ENCODE data around the gene DZIP1. TPM values are rescaled to one million over a fixed set of nuclear protein-coding genes. Genes with fewer than 3 reads are reported as not detected.

The DZIP1 gene
- total RNA-seq, 1 experiment from 2014 or later = 31.0 TPM

DNA sequence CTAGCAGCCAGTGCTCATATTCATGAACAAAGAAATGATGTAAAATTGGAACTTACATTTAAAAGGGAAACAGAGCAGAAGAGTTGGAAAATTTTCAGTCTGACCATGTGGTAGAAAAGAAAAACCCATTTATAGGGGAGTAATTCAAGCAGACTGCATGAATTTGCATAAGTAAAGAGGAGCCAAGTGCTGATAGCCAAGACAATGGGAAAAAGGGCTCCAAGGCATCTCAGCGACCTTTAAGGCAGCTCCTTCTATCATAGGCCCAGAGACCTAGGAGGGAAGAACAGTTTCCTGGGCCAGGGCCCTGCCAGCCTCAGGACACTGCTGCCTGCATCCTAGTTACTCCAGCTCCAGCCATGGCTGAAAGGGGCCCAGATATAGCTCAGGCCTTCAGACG lies 39.9 kb upstream of the DZIP1 start:
- Mint-ChIP-seq H3K27ac (peak overlapping the region; percentile 62), H3K9me3 (peaks cover 30% of the 10 kb centered on the region), H3K36me3 (peaks cover 17% of the 10 kb centered on the region), H3K27me3 (ENCODE audit: low read depth) (no peaks in the 10 kb centered on the region), H3K4me1 (peaks cover 31% of the 10 kb centered on the region), H3K4me3 (no peak overlapping the region)
- TF ChIP-seq, protein P1, sequence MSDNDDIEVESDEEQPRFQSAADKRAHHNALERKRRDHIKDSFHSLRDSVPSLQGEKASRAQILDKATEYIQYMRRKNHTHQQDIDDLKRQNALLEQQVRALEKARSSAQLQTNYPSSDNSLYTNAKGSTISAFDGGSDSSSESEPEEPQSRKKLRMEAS (CRISPR knock-in tag; IDR thresholded peaks at IDR 0.05) = no peak
- no peak for TF ChIP-seq ESRRA (CRISPR knock-in tag; IDR thresholded peaks at IDR 0.05; ENCODE audit: borderline replicate concordance)
- TF ChIP-seq, protein P2, sequence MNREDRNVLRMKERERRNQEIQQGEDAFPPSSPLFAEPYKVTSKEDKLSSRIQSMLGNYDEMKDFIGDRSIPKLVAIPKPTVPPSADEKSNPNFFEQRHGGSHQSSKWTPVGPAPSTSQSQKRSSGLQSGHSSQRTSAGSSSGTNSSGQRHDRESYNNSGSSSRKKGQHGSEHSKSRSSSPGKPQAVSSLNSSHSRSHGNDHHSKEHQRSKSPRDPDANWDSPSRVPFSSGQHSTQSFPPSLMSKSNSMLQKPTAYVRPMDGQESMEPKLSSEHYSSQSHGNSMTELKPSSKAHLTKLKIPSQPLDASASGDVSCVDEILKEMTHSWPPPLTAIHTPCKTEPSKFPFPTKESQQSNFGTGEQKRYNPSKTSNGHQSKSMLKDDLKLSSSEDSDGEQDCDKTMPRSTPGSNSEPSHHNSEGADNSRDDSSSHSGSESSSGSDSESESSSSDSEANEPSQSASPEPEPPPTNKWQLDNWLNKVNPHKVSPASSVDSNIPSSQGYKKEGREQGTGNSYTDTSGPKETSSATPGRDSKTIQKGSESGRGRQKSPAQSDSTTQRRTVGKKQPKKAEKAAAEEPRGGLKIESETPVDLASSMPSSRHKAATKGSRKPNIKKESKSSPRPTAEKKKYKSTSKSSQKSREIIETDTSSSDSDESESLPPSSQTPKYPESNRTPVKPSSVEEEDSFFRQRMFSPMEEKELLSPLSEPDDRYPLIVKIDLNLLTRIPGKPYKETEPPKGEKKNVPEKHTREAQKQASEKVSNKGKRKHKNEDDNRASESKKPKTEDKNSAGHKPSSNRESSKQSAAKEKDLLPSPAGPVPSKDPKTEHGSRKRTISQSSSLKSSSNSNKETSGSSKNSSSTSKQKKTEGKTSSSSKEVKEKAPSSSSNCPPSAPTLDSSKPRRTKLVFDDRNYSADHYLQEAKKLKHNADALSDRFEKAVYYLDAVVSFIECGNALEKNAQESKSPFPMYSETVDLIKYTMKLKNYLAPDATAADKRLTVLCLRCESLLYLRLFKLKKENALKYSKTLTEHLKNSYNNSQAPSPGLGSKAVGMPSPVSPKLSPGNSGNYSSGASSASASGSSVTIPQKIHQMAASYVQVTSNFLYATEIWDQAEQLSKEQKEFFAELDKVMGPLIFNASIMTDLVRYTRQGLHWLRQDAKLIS (CRISPR knock-in tag; IDR thresholded peaks at IDR 0.05; ENCODE audit: borderline replicate concordance) = no peak
- ATAC-seq (peak; percentile 97), DNase-seq (ENCODE audit: low spot score) (peak; percentile 14)
- POLR2A ChIA-PET = no interaction called here
- CTCF ChIA-PET = interaction anchor here (1.0 to 1.1 kb wide), 4 partner anchors 20 to 150 kb away, joined by 3 to 8 read pairs (median 4); no protein-coding TSS in a partner anchor

DNA sequence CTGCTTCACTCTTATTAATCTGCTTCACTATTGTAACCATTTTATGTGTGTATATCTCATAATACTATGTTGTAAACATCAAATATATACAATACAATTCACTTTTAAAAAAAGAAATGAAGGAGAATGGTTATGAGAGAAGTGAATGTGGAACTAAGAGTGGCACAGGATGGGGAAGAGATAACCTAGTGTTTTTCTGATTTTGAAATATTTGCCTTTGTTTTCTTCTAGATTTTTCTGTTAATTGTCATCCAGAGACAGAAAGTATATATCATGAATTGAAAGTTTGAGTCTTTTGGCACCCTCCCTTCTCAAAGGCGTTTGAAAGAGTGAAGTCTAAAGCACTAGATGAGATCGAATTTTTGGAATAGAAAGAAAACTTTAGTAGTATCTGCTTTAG lies 35.2 kb upstream of the DZIP1 start:
- CTCF ChIA-PET = no interaction called here
- TF ChIP-seq, protein P3, sequence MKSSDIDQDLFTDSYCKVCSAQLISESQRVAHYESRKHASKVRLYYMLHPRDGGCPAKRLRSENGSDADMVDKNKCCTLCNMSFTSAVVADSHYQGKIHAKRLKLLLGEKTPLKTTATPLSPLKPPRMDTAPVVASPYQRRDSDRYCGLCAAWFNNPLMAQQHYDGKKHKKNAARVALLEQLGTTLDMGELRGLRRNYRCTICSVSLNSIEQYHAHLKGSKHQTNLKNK (CRISPR knock-in tag; IDR thresholded peaks at IDR 0.05) = no peak
- TF ChIP-seq, protein P4, sequence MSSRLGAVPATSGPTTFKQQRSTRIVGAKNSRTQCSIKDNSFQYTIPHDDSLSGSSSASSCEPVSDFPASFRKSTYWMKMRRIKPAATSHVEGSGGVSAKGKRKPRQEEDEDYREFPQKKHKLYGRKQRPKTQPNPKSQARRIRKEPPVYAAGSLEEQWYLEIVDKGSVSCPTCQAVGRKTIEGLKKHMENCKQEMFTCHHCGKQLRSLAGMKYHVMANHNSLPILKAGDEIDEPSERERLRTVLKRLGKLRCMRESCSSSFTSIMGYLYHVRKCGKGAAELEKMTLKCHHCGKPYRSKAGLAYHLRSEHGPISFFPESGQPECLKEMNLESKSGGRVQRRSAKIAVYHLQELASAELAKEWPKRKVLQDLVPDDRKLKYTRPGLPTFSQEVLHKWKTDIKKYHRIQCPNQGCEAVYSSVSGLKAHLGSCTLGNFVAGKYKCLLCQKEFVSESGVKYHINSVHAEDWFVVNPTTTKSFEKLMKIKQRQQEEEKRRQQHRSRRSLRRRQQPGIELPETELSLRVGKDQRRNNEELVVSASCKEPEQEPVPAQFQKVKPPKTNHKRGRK (CRISPR knock-in tag; IDR thresholded peaks at IDR 0.05; ENCODE audit: borderline replicate concordance) = no peak
- TF ChIP-seq ETV6 (CRISPR knock-in tag; IDR thresholded peaks at IDR 0.05) = no peak
- TF ChIP-seq FOXK1 (CRISPR knock-in tag; IDR thresholded peaks at IDR 0.05) = no peak
- TF ChIP-seq, protein P5, sequence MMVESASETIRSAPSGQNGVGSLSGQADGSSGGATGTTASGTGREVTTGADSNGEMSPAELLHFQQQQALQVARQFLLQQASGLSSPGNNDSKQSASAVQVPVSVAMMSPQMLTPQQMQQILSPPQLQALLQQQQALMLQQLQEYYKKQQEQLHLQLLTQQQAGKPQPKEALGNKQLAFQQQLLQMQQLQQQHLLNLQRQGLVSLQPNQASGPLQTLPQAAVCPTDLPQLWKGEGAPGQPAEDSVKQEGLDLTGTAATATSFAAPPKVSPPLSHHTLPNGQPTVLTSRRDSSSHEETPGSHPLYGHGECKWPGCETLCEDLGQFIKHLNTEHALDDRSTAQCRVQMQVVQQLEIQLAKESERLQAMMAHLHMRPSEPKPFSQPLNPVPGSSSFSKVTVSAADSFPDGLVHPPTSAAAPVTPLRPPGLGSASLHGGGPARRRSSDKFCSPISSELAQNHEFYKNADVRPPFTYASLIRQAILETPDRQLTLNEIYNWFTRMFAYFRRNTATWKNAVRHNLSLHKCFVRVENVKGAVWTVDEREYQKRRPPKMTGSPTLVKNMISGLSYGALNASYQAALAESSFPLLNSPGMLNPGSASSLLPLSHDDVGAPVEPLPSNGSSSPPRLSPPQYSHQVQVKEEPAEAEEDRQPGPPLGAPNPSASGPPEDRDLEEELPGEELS (CRISPR knock-in tag; IDR thresholded peaks at IDR 0.05) = no peak
- no peak for TF ChIP-seq TCF7 (CRISPR knock-in tag; IDR thresholded peaks at IDR 0.05; ENCODE audit: low read depth)
- DNase-seq (ENCODE audit: low spot score) (no peak), ATAC-seq (no peak)
- Mint-ChIP-seq H3K4me1 (peaks cover 38% of the 10 kb centered on the region), H3K36me3 (no peaks in the 10 kb centered on the region), H3K27ac (no peak overlapping the region), H3K9me3 (peaks cover 5% of the 10 kb centered on the region), H3K27me3 (ENCODE audit: low read depth) (no peaks in the 10 kb centered on the region), H3K4me3 (no peak overlapping the region)
- POLR2A ChIA-PET = no interaction called here

DNA sequence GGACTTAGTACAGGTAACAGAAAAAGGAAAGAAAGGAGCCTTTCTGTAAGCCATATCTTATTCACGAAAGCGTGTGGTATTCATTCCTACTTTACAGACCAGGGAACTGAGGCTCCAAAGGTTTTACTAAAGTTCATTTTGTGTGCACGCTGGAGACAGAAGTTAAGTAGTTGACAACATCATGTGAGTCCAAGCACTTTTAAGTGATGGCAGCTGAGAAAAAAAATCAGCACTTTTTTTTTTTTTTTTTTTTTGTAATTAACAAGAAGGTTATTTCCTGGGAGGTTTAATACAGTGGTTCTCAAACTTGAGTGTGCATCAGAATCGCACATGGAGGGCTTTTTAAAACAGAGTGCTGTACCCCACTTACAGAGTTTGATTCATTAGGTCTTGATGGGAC lies 34.5 kb upstream of the DZIP1 start:
- ChIA-PET CTCF (no interaction called here), POLR2A (no interaction called here)
- no peaks in the 10 kb centered on the region for H3K27me3 Mint-ChIP-seq (ENCODE audit: low read depth)
- ATAC-seq (no peak), DNase-seq (ENCODE audit: low spot score) (no peak)
- H3K4me3 Mint-ChIP-seq = peak overlapping the region; percentile 84
- peaks cover 2% of the 10 kb centered on the region for H3K9me3 Mint-ChIP-seq
- peaks cover 35% of the 10 kb centered on the region for H3K4me1 Mint-ChIP-seq
- H3K27ac Mint-ChIP-seq = no peak overlapping the region
- H3K36me3 Mint-ChIP-seq = no peaks in the 10 kb centered on the region
- TF ChIP-seq NFATC4 (CRISPR knock-in tag; IDR thresholded peaks at IDR 0.05) (no peak), TP53 (CRISPR knock-in tag; IDR thresholded peaks at IDR 0.05) (no peak), ZNF219 (CRISPR knock-in tag; IDR thresholded peaks at IDR 0.05; ENCODE audit: borderline replicate concordance) (no peak), FOXJ3 (CRISPR knock-in tag; IDR thresholded peaks at IDR 0.05; ENCODE audit: borderline replicate concordance) (no peak), GTF2I (CRISPR knock-in tag; conservative IDR thresholded peaks at IDR 0.05) (no peak), ATF1 (CRISPR knock-in tag; IDR thresholded peaks at IDR 0.05) (no peak), GABPB1 (CRISPR knock-in tag; IDR thresholded peaks at IDR 0.05) (no peak), ZNF317 (CRISPR knock-in tag; IDR thresholded peaks at IDR 0.05; ENCODE audit: borderline replicate concordance, low read depth) (no peak), SOX15 (CRISPR knock-in tag; IDR thresholded peaks at IDR 0.05) (no peak), CREB1 (CRISPR knock-in tag; IDR thresholded peaks at IDR 0.05) (no peak), NR1H2 (CRISPR knock-in tag; IDR thresholded peaks at IDR 0.05) (no peak), NR3C1 (CRISPR knock-in tag; conservative IDR thresholded peaks at IDR 0.05; ENCODE audit: low read depth) (no peak)
- TF ChIP-seq, protein P6, sequence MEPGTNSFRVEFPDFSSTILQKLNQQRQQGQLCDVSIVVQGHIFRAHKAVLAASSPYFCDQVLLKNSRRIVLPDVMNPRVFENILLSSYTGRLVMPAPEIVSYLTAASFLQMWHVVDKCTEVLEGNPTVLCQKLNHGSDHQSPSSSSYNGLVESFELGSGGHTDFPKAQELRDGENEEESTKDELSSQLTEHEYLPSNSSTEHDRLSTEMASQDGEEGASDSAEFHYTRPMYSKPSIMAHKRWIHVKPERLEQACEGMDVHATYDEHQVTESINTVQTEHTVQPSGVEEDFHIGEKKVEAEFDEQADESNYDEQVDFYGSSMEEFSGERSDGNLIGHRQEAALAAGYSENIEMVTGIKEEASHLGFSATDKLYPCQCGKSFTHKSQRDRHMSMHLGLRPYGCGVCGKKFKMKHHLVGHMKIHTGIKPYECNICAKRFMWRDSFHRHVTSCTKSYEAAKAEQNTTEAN (CRISPR knock-in tag; IDR thresholded peaks at IDR 0.05) = no peak
- TF ChIP-seq, protein P7, sequence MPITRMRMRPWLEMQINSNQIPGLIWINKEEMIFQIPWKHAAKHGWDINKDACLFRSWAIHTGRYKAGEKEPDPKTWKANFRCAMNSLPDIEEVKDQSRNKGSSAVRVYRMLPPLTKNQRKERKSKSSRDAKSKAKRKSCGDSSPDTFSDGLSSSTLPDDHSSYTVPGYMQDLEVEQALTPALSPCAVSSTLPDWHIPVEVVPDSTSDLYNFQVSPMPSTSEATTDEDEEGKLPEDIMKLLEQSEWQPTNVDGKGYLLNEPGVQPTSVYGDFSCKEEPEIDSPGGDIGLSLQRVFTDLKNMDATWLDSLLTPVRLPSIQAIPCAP (CRISPR knock-in tag; IDR thresholded peaks at IDR 0.05) = no peak
- TF ChIP-seq, protein P8, sequence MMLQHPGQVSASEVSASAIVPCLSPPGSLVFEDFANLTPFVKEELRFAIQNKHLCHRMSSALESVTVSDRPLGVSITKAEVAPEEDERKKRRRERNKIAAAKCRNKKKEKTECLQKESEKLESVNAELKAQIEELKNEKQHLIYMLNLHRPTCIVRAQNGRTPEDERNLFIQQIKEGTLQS (CRISPR knock-in tag; conservative IDR thresholded peaks at IDR 0.05) = no peak
